Esophagus muscularis mucosa (tissue), 4 donors: ENCODE measurements around the gene RASSF3.
A peak's percentile ranks its signal among the peaks of the same experiment; 100 is the strongest.

Experiments used
- CTCF ChIP-seq, 3 experiments: fragments of 200-600 bp in 2 of 3; fragments of 450-650 bp in 1 of 3; sonication (generic) in 2 of 3; IDR thresholded peaks; one replicate each; pipeline ENCODE4 v1.5.1; 2017 to 2019; ENCODE audit warnings: antibody characterized with exemption in 3 of 3, mild to moderate bottlenecking in 2 of 3, moderate library complexity in 1 of 3
- EP300 ChIP-seq: sonication (generic); formaldehyde crosslinking; IDR thresholded peaks from one replicate; pipeline ENCODE4 v1.6.1; 2017; ENCODE audit warnings: antibody characterized with exemption
- POLR2A ChIP-seq: fragments of 450-650 bp; IDR thresholded peaks from one replicate; pipeline ENCODE4 v1.6.1; 2017; ENCODE audit warnings: antibody characterized with exemption, moderate library complexity, mild to moderate bottlenecking, low read depth
- POLR2AphosphoS5 ChIP-seq, 2 donors: sonication (generic); formaldehyde crosslinking; IDR thresholded peaks; one replicate each; pipeline ENCODE4 v1.6.1; 2017; ENCODE audit warnings: antibody characterized with exemption in 2 of 2

GRCh38 chr12:64608901-64609535, 1.3 kb upstream of the RASSF3 start:
- peak in 1 of 3 experiments; percentile 6 for TF ChIP-seq CTCF (IDR thresholded peaks at IDR 0.05)
- no peak for TF ChIP-seq POLR2A
- TF ChIP-seq EP300, result no peak
- TF ChIP-seq POLR2AphosphoS5 (IDR thresholded peaks at IDR 0.05), result peak in 1 of 2 donors; percentile 22
